CD14-positive monocyte (primary cell): ENCODE results near the gene PDGFB. TPM values are rescaled to one million over a fixed set of nuclear protein-coding genes. Genes with fewer than 3 reads are reported as not detected.

Experiments used
- DNase-seq, 3 donors: peaks; one replicate each; pipeline ENCODE4 v3.0.0-alpha.2; 2011 to 2022
- H2AFZ ChIP-seq: 2 replicates; pipeline ENCODE4 v1.6.0; 2012; ENCODE audit warnings: mild to moderate bottlenecking, low read depth, low read length, inconsistent platforms; ENCODE audit not compliant: insufficient read depth, poor library complexity, severe bottlenecking
- H3K27ac ChIP-seq, 2 donors: 1 replicate in 1 of 2; 2 replicates in 1 of 2; pipeline ENCODE4 v1.5.1; 2012 to 2013; ENCODE audit warnings: low read length in 2 of 2, control low read depth in 1 of 2, inconsistent platforms in 1 of 2, low read depth in 1 of 2, mild to moderate bottlenecking in 1 of 2
- H3K27me3 ChIP-seq, 2 donors: one replicate each; pipeline versions ENCODE4 v1.6.0 to v1.6.1; 2011 to 2013; ENCODE audit warnings: low read length in 2 of 2; ENCODE audit not compliant: control insufficient read depth in 2 of 2, insufficient read depth in 2 of 2
- H3K36me3 ChIP-seq, 2 donors: replicated peaks in 1 of 2; 1 replicate in 1 of 2; 2 replicates in 1 of 2; pipeline versions ENCODE4 v1.5.1 to v1.6.1; 2012 to 2013; ENCODE audit warnings: low read length in 2 of 2, control low read depth in 1 of 2, inconsistent platforms in 1 of 2, mild to moderate bottlenecking in 1 of 2; ENCODE audit not compliant: insufficient read depth in 2 of 2, control insufficient read depth in 1 of 2
- H3K4me1 ChIP-seq, 2 donors: 1 replicate in 1 of 2; 2 replicates in 1 of 2; pipeline versions ENCODE4 v1.5.1 to v1.6.1; 2012 to 2013; ENCODE audit warnings: low read length in 2 of 2, control low read depth in 1 of 2, inconsistent platforms in 1 of 2, mild to moderate bottlenecking in 1 of 2, moderate library complexity in 1 of 2; ENCODE audit not compliant: insufficient read depth in 2 of 2, control insufficient read depth in 1 of 2
- H3K4me2 ChIP-seq: replicated peaks from 2 replicates; pipeline ENCODE3; 2012; ENCODE audit warnings: low read length, moderate library complexity, mild to moderate bottlenecking; ENCODE audit not compliant: poor library complexity, severe bottlenecking; ENCODE audit errors: extremely low read depth
- H3K4me3 ChIP-seq, 3 experiments: fragments of 200-600 bp in 1 of 3; sonication (generic) in 1 of 3; replicated peaks in 1 of 3; 1 replicate in 2 of 3; 2 replicates in 1 of 3; pipeline ENCODE4 v1.5.1; 2011 to 2013; ENCODE audit warnings: low read length in 3 of 3, mild to moderate bottlenecking in 3 of 3, control low read depth in 2 of 3, low read depth in 2 of 3, inconsistent platforms in 1 of 3, moderate library complexity in 1 of 3
- H3K79me2 ChIP-seq: 2 replicates; pipeline ENCODE4 v1.6.0; 2012; ENCODE audit warnings: mild to moderate bottlenecking, control low read depth, inconsistent platforms, low read length, moderate library complexity; ENCODE audit not compliant: insufficient read depth
- H3K9ac ChIP-seq: 2 replicates; pipeline ENCODE4 v1.6.0; 2017; ENCODE audit warnings: low read length, mild to moderate bottlenecking; ENCODE audit not compliant: insufficient read depth, poor library complexity, severe bottlenecking
- H3K9me3 ChIP-seq, 2 donors: replicated peaks in 1 of 2; 1 replicate in 1 of 2; 2 replicates in 1 of 2; pipeline versions ENCODE4 v1.5.1 to v1.6.1; 2012 to 2013; ENCODE audit warnings: low read length in 2 of 2, control low read depth in 1 of 2; ENCODE audit not compliant: control insufficient read depth in 1 of 2, insufficient read depth in 1 of 2
- H4K20me1 ChIP-seq: 2 replicates; pipeline ENCODE4 v1.6.0; 2012; ENCODE audit warnings: mild to moderate bottlenecking, low read length, control low read depth, moderate library complexity; ENCODE audit not compliant: insufficient read depth
- H3K27ac Mint-ChIP-seq, 7 donors: one replicate each; pipeline ENCODE4 v1.8.0; 2020; ENCODE audit warnings: mild to moderate bottlenecking in 7 of 7, mixed read lengths in 7 of 7, moderate library complexity in 6 of 7, inconsistent platforms in 2 of 7
- H3K27me3 Mint-ChIP-seq, 3 donors: one replicate each; pipeline ENCODE4 v1.8.0; 2021 to 2022; ENCODE audit warnings: low read depth in 3 of 3, mild to moderate bottlenecking in 3 of 3, mixed read lengths in 3 of 3, moderate library complexity in 3 of 3, inconsistent platforms in 1 of 3
- H3K36me3 Mint-ChIP-seq, 2 donors: one replicate each; pipeline ENCODE4 v1.8.0; 2020; ENCODE audit warnings: mixed read lengths in 2 of 2, inconsistent platforms in 1 of 2, mild to moderate bottlenecking in 1 of 2
- H3K4me1 Mint-ChIP-seq: one replicate; pipeline ENCODE4 v1.8.0; 2020; ENCODE audit warnings: mild to moderate bottlenecking, mixed read lengths
- H3K4me3 Mint-ChIP-seq, 2 donors: one replicate each; pipeline ENCODE4 v1.8.0; 2020; ENCODE audit warnings: mild to moderate bottlenecking in 2 of 2, mixed read lengths in 2 of 2, moderate library complexity in 1 of 2
- H3K9me3 Mint-ChIP-seq, 7 donors: one replicate each; pipeline ENCODE4 v1.8.0; 2020 to 2022; ENCODE audit warnings: mixed read lengths in 7 of 7, mild to moderate bottlenecking in 6 of 7, moderate library complexity in 6 of 7, inconsistent platforms in 2 of 7
- CTCF ChIP-seq: fragments of 200-600 bp; IDR thresholded peaks from one replicate; pipeline ENCODE4 v1.8.0; 2022; ENCODE audit warnings: antibody characterized with exemption, mild to moderate bottlenecking
- WGBS: methylation state at CpG from one replicate; pipeline ENCODE4 v1.1.5; 2013; ENCODE audit warnings: missing lambda C conversion rate; ENCODE audit not compliant: insufficient coverage; 5-methylcytosine and 5-hydroxymethylcytosine counted together
- intact Hi-C, 2 donors: fragments of 100-400 bp; cut with micrococcal nuclease; formaldehyde crosslinking; loops; one replicate each; pipeline versions ENCODE4 v1.15.0 to v1.15.1; 2023
- polyA plus RNA-seq, 3 donors: library from polyadenylated mRNA; depleted of rRNA in 1 of 3; unstranded in 2 of 3; stranded (reverse) in 1 of 3; fragments of 300-500 nt in 2 of 3; fragments of >200 nt in 1 of 3; fragmentation: Illumina TruSeq in 2 of 3; gene quantifications; 1 replicate in 2 of 3; 2 replicates in 1 of 3; pipeline ENCODE4 v1.2.3, GENCODE V29; 2012 to 2021

The PDGFB gene
- polyA plus RNA-seq, 3 donors, result 0.15 TPM; not detected in 2

GRCh38 chr22:39182478-39183030 lies 62.2 kb downstream of the PDGFB start:
- H2AFZ ChIP-seq, result no peak overlapping the region
- TF ChIP-seq CTCF, result no peak
- Mint-ChIP-seq H3K27ac (no peak overlapping the region), H3K27me3 (peaks cover 16 to 21% (median 17%) of the 10 kb centered on the region in 3 donors), H3K4me1 (peaks cover 5% of the 10 kb centered on the region), H3K9me3 (peaks cover 4 to 21% (median 15%) of the 10 kb centered on the region in 7 donors), H3K4me3 (no peak overlapping the region), H3K36me3 (no peaks in the 10 kb centered on the region)
- no CpG with 5 or more reads among the region's 6 CpGs for WGBS
- H3K9ac ChIP-seq, result no peak overlapping the region
- no peak overlapping the region for H3K4me2 ChIP-seq
- H4K20me1 ChIP-seq, result no peaks in the 10 kb centered on the region
- peaks cover 9 to 12% of the 10 kb centered on the region in 2 donors for H3K9me3 ChIP-seq
- no peaks in the 10 kb centered on the region for H3K36me3 ChIP-seq
- H3K4me1 ChIP-seq, result no peaks in the 10 kb centered on the region
- H3K27me3 ChIP-seq, result no peaks in the 10 kb centered on the region
- DNase-seq, result no peak
- H3K79me2 ChIP-seq, result no peaks in the 10 kb centered on the region
- no peak overlapping the region for H3K27ac ChIP-seq
- H3K4me3 ChIP-seq, result no peak overlapping the region
- intact Hi-C loops, result no loop called here

GRCh38 chr22:39181778-39182177 lies 63.0 kb downstream of the PDGFB start:
- no peak overlapping the region for H2AFZ ChIP-seq
- Mint-ChIP-seq H3K4me1 (peaks cover 5% of the 10 kb centered on the region), H3K27me3 (peaks cover 11 to 18% (median 17%) of the 10 kb centered on the region in 3 donors), H3K9me3 (peaks cover 4 to 17% (median 13%) of the 10 kb centered on the region in 7 donors), H3K4me3 (no peak overlapping the region), H3K27ac (no peak overlapping the region), H3K36me3 (no peaks in the 10 kb centered on the region)
- H3K79me2 ChIP-seq, result no peaks in the 10 kb centered on the region
- TF ChIP-seq CTCF, result no peak
- H3K27ac ChIP-seq, result no peak overlapping the region
- no peak overlapping the region for H3K9ac ChIP-seq
- intact Hi-C loops, result no loop called here
- H3K9me3 ChIP-seq, result peaks cover 9 to 12% of the 10 kb centered on the region in 2 donors
- DNase-seq, result no peak
- H3K4me1 ChIP-seq, result no peaks in the 10 kb centered on the region
- no peaks in the 10 kb centered on the region for H3K36me3 ChIP-seq
- H3K27me3 ChIP-seq, result no peaks in the 10 kb centered on the region
- no peak overlapping the region for H3K4me2 ChIP-seq
- no peak overlapping the region for H3K4me3 ChIP-seq
- H4K20me1 ChIP-seq, result no peaks in the 10 kb centered on the region
- WGBS, result 88% methylated on average over 4 of the region's 5 CpGs
